Glutamatergic neuron (in vitro differentiated cells): ENCODE measurements around the gene EFHC2. TPM values are rescaled to one million over a fixed set of nuclear protein-coding genes. Genes with fewer than 3 reads are reported as not detected.

Experiments used
- DNase-seq: peaks from one replicate; pipeline ENCODE4 v3.0.0; 2022
- H3K27ac Mint-ChIP-seq: one replicate; pipeline ENCODE4 v1.8.0; 2020; ENCODE audit warnings: mild to moderate bottlenecking, mixed read lengths, inconsistent platforms; ENCODE audit not compliant: unreplicated experiment
- H3K27me3 Mint-ChIP-seq: one replicate; pipeline ENCODE4 v1.8.0; 2020; ENCODE audit warnings: mild to moderate bottlenecking, moderate library complexity, mixed read lengths, inconsistent platforms; ENCODE audit not compliant: unreplicated experiment
- H3K36me3 Mint-ChIP-seq: one replicate; pipeline ENCODE4 v1.8.0; 2020; ENCODE audit warnings: mild to moderate bottlenecking, mixed read lengths, inconsistent platforms; ENCODE audit not compliant: unreplicated experiment
- H3K4me1 Mint-ChIP-seq: one replicate; pipeline ENCODE4 v1.8.0; 2020; ENCODE audit warnings: mild to moderate bottlenecking, low read depth, mixed read lengths, inconsistent platforms; ENCODE audit not compliant: unreplicated experiment
- H3K4me3 Mint-ChIP-seq: one replicate; pipeline ENCODE4 v1.8.0; 2020; ENCODE audit warnings: mild to moderate bottlenecking, mixed read lengths, inconsistent platforms; ENCODE audit not compliant: unreplicated experiment
- H3K9me3 Mint-ChIP-seq: one replicate; pipeline ENCODE4 v1.8.0; 2020; ENCODE audit warnings: mild to moderate bottlenecking, moderate library complexity, mixed read lengths, inconsistent platforms; ENCODE audit not compliant: unreplicated experiment
- total RNA-seq: library from RNA; stranded (reverse); fragmentation: NEBNext Ultra II Directional; extraction: Animal tissue kit (Norgen Biotek cat#: 25700); gene quantifications from one replicate; pipeline ENCODE4 v1.2.1, GENCODE V29; 2021; ENCODE audit not compliant: unreplicated experiment
- TF ChIP-seq, protein P1 (sequence below): fragments of 200-600 bp; sonication (generic); IDR thresholded peaks from one replicate; pipeline ENCODE4 v1.5.0; 2021; ENCODE audit not compliant: partially characterized antibody, unreplicated experiment

Gene EFHC2
- total RNA-seq, 1 donor from 2014 or later: not detected

DNA sequence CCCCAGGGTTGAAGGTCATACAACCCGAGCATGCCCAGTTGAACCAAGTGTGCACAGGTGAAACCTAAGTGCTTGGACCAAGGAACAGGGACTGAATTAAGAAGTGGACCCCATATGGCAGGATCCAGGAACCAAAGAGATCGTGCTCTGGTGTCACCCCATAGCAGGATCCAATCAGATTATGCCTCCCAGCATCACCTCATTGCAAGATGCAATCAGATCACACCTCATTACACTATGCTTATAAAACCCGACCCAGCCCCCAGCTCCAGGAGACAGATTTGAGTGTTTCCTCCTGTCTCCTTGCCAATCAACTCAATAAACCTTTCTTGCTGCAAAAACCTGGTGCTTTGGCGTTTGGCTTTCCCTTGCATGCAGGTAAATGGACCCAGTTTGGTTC, 37.6 kb downstream of the EFHC2 start:
- TF ChIP-seq, protein P1, sequence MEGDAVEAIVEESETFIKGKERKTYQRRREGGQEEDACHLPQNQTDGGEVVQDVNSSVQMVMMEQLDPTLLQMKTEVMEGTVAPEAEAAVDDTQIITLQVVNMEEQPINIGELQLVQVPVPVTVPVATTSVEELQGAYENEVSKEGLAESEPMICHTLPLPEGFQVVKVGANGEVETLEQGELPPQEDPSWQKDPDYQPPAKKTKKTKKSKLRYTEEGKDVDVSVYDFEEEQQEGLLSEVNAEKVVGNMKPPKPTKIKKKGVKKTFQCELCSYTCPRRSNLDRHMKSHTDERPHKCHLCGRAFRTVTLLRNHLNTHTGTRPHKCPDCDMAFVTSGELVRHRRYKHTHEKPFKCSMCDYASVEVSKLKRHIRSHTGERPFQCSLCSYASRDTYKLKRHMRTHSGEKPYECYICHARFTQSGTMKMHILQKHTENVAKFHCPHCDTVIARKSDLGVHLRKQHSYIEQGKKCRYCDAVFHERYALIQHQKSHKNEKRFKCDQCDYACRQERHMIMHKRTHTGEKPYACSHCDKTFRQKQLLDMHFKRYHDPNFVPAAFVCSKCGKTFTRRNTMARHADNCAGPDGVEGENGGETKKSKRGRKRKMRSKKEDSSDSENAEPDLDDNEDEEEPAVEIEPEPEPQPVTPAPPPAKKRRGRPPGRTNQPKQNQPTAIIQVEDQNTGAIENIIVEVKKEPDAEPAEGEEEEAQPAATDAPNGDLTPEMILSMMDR: no peak
- no peak for DNase-seq
- Mint-ChIP-seq H3K9me3 (no peaks in the 10 kb centered on the region), H3K36me3 (no peaks in the 10 kb centered on the region), H3K4me1 (peaks cover 2% of the 10 kb centered on the region), H3K27me3 (no peaks in the 10 kb centered on the region), H3K27ac (no peak overlapping the region), H3K4me3 (no peak overlapping the region)

DNA sequence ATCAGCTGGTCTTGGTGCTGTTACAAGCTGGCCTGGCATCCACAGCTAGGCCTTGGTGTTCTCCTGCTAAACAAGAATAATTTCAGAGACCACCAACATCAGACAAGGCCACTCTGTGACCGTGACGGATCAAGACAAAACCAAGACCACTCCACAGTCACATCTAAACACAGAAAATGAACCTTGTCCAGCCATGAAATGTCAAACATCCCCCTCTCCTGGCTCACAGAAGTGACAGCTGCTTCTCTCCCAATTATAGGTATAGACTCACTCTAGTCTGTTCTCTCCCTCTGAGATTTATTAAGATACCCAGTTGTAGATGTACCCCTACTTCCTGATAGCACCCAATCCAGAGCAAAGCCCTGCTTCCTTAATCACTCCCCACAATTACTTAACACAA, 40.4 kb downstream of the EFHC2 start:
- DNase-seq: no peak
- no peak overlapping the region for H3K27ac Mint-ChIP-seq
- H3K4me3 Mint-ChIP-seq: no peak overlapping the region
- TF ChIP-seq, protein P1: no peak
- H3K27me3 Mint-ChIP-seq: no peaks in the 10 kb centered on the region
- H3K36me3 Mint-ChIP-seq: no peaks in the 10 kb centered on the region
- no peaks in the 10 kb centered on the region for H3K9me3 Mint-ChIP-seq
- H3K4me1 Mint-ChIP-seq: peaks cover 2% of the 10 kb centered on the region

DNA sequence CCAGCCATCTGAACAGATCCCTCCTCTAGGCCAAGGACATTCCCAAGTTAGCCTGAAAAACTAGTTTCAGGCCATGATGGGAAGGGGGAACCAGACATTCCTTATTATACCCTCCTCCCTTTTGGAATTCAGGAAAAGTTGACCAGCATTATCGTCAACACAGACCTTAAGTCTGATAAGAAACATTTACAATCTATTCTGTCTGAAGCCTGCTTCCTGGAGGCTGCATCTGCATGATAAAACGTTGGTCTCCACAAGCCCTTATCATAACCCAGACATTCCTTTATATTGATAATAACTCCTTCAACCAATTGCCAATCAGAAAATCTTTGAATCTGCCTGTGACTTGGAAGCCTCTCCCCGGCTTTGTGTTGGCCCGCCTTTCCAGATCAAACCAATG, 44.3 kb downstream of the EFHC2 start:
- H3K9me3 Mint-ChIP-seq: no peaks in the 10 kb centered on the region

DNA sequence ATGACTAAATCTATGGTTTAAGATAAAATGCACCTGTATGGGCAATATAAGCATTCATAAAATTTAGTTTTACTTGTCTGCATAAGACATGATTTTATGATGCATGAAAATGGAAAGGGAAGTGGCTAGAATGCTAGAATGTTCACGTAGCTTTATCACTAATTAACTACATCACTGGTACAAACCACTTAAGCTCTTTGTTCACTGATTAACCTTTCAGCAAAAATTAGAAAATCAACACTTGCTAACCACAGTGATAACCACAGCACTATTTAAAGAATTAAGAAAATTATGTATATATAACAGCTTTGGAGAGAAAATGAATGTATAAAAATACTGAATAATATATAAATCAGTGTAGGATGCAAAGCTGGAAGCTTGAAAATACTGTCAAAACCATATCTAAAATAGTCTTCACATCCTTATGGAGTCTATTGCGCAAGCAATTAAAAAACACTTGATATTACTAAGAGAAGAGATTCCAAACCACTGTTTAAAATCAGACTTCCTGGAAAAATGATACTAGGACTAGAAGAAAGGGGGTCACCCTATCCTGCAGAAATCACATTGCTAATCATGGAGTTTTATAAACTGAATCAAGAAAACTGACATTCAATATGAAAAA, 51.9 kb downstream of the EFHC2 start:
- no peaks in the 10 kb centered on the region for H3K36me3 Mint-ChIP-seq
- H3K27ac Mint-ChIP-seq: no peak overlapping the region
- H3K4me3 Mint-ChIP-seq: no peak overlapping the region
- H3K27me3 Mint-ChIP-seq: no peaks in the 10 kb centered on the region
- H3K4me1 Mint-ChIP-seq: no peaks in the 10 kb centered on the region
- H3K9me3 Mint-ChIP-seq: no peaks in the 10 kb centered on the region
- no peak for DNase-seq
- TF ChIP-seq, protein P1: no peak

More for the DNA sequence above, 44.3 kb downstream of the EFHC2 start:
- no peak overlapping the region for H3K27ac Mint-ChIP-seq
- no peak overlapping the region for H3K4me3 Mint-ChIP-seq
- H3K36me3 Mint-ChIP-seq: no peaks in the 10 kb centered on the region
- no peak for DNase-seq
- no peaks in the 10 kb centered on the region for H3K27me3 Mint-ChIP-seq
- TF ChIP-seq, protein P1: no peak
- no peaks in the 10 kb centered on the region for H3K4me1 Mint-ChIP-seq

DNA sequence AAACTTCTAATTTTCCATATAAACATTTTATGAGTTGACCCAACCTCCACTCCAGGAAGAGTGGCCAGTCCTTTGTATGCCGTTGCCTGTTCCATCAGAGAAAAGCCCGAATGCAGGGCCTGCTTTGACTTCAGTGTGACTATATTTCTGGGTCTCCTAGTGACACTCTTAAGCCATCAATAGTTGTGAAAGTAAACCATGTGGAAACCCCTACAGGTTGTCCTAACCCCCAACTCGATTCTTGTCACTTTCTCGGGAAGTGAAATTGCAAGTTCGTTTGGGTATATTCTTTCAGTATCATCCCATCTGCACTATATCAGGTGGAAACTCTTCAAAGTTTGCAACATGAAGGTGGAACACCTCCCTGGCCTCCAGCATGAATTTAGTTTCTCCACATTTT, 52.8 kb downstream of the EFHC2 start:
- TF ChIP-seq, protein P1: no peak
- Mint-ChIP-seq H3K9me3 (no peaks in the 10 kb centered on the region), H3K36me3 (no peaks in the 10 kb centered on the region), H3K27ac (no peak overlapping the region), H3K4me3 (no peak overlapping the region), H3K27me3 (no peaks in the 10 kb centered on the region), H3K4me1 (no peaks in the 10 kb centered on the region)
- DNase-seq: no peak
